NCI-H82 treated with DMSO at 0.1 percent for 48 hours (cell line): ENCODE results near the gene RIPOR3.
"Not testable (repeated sequence)": the region's sequence is repeated elsewhere in the genome, so short reads cannot be mapped to it uniquely, and the experiment has no call there.

Experiments used
- DNase-seq: peaks from one replicate; lab custom pipeline; 2025; ENCODE audit not compliant: unreplicated experiment; lab: John Stamatoyannopoulos, UW

Gene RIPOR3

DNA sequence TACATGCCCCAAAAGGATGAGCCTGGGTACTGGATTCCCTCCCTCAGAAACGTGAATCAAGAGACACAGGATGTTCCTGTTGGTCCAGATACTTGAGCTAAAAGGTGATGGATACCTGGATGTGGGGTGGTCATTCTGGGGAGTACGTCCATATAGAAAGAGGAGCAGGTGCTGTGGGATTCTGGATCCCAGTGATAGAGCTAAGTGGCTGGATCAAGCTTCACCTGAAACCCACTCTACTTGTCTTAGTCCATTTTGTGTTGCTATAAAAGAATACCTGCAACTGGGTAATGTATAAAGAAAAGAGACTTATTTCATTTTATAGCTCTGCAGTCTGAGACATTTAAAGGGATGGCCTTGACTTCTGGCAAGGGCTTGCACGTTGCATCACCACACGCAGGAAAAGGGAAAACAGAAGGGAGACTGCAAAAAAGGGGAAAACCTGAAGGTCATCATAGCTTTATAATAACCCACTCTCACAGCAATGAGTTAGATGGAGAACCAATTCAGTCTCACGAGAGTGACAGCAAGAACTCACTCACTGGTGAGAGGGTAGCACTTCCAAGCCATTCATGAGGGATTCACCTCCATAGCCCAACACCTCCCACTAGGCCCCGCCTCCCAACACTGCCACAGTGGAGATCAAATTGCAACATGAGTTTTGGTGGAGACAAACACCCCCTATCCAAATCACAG is 31.2 kb downstream of the RIPOR3 start:
- DNase-seq, result no peak

DNA sequence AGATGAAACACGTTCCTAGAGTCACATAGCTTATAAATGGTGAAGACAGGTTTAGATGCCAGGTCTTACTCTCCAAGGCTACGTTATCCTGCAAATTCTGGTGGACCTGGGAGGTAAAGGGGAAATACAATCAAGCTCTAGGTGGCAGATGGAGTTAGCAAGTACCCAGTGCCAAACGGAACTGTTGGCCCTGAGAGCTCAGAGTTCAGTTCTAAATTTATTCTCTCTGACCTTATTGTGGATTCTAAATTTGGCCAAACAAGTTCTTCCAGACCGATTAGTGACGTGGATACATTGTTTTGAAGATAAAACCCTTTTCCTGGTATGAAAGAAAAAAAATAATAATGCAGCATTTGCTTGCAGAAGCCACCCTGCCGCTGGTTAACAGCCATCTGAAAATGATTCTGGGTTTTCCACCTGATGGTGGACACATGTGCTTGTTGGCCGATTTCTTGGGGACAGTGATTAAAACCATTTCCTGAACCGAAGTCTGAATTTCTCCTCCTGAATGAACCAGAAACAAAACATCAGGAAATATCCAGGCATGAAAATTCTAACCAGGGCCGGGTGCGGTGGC is 32.5 kb downstream of the RIPOR3 start:
- DNase-seq, result no peak

DNA sequence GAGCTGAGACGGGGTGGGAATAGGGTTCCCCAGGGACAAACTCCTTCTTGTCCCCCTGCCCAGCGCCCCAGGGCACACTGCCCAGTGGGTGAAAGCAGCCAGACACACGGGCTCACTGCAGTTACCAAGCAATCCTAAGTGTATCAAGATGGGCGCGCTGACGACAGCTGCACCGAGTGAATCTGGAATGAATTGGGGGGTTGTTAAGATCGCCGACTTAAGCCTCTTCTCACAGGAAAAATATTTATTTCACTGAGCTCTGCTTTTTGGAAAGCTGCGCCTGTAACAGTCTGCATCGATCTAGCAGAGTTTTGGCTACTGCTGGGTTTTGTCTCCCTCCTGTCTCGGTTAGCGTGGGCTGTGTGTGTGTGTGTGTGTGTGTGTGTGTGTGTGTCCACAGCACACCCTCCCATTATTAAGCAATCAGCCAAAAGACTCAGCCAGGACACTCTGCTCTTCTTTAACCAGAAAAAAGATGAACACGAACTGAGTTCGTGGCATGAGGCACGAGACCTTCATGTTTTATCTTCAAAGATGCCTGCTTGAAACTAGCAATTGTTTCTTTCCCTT is 35.9 kb downstream of the RIPOR3 start:
- DNase-seq, result peak; percentile 10

DNA sequence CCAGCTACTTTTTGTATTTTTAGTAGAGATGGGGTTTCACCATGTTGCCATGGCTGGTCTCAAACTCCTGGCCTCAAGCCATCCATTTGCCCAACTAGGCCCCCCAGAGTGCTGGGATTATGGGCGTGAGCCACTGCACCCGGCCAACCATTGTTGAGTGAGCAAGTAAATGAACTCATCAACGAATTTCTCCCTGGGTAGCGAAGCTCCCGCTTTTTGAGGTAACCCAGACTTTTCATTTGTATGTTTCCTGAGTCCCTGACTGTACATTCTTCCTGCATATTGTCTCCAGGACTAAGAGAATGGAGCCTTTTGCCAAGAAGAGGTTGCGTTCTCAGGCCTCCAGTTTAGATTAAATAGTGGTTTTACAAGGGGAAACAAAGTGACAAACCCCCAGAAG is 36.4 kb downstream of the RIPOR3 start:
- no peak for DNase-seq

DNA sequence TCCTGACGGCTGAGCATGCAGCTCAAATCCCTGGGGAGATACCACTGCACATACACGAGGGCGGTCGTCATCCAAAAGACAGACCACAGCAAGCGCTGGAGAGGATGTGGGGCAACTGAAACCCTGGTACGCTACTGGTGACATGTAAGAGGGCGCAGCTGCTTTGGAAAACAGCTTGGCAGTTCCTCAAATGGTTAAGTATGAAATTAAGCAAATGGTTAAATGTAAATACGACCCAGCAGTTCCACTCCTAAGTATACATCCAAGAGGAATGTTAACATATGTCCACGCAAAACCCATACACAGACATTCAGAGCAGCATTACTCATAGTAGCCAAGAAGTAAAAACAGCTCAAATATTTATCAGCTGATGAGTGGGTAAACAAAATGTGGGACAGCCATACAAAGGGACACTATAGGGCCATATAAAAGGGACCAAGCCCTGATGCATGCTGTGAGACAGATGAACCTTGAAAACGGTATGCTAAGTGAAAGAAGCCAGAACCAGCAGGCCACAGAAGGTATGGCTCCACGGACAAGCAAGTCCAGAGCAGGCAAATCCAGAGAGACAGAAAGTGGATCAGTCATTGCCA is 38.5 kb downstream of the RIPOR3 start:
- DNase-seq, result no peak

DNA sequence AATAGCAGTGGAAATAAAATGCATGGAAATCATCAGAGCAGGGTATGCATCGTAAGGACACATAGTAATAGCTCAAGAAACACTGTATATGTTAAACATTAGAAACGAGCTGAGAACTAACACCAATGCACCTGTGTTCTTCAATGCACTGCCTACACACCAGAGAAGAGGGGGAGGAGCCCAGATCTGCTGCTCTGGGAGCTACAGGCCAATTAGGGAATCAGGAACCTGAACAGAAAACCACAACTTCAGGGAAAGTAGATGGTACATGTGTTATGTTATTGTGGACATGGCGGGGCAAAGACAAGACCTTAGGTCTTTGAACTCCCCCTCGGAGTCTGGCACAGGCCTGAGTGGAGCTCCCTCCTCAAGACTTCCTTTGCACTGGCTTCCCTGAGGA is 39.7 kb downstream of the RIPOR3 start:
- no peak for DNase-seq

DNA sequence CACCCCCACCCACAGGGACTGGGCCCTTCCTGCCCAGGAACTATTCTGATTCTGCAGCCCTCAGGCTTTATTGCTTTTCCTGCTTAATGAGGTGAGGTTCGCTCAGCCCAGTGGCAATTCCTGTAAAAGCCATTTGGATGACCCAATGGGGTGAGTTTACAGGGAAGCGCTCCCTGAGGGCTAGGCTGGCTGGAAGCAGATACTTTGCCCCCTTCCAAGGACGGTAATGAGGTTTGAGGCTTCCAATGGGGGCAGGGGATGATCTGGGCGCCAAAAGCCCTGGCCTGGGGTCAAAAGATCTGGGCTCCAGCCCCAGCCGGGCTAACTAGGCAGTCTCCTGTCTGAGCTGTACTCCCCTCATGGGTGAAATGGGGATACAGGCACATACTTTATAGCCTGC is 41.8 kb downstream of the RIPOR3 start:
- no peak for DNase-seq

DNA sequence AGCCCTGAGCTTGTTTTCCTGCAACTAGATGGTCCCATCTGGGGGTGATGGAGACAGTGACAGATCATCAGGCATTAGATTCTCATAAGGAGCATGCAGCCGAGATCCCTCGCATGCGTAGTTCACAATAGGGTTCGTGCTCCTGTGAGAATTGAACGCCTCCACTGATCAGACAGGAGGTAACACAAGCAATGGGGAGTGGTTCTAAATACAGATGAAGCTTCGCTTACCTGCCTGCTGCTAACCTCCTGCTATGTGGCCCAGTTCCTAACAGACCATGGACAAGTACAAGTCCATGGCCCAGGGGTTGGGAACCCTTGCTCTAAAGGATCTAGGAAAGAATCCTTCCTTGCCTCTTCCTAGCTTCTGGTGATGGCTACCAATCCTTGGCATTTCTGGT is 42.7 kb downstream of the RIPOR3 start:
- no peak for DNase-seq

DNA sequence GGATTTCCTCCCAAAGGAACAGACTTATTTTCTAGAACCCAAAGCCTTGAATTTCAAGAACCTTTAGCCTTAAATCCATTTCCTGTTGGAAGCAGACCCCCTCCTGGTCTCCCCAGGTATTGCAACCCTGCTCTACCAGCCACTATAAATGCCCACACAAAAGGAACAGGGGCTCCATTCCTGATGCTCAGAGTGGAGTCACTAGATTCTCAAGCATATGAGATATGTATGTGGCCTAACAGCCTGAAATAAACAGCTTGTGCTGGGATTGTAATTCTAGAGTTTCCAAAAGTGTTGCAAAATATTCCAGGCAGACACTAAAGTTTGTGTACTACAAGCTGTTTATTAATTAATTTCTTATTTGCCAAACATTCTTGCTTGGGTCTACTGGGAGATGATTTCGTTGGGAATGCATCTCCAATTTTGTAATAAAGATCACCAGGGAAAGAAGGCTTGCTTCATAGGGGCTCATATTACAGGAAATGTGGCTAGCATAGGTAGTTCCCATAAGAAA is 44.8 kb downstream of the RIPOR3 start:
- no peak for DNase-seq

DNA sequence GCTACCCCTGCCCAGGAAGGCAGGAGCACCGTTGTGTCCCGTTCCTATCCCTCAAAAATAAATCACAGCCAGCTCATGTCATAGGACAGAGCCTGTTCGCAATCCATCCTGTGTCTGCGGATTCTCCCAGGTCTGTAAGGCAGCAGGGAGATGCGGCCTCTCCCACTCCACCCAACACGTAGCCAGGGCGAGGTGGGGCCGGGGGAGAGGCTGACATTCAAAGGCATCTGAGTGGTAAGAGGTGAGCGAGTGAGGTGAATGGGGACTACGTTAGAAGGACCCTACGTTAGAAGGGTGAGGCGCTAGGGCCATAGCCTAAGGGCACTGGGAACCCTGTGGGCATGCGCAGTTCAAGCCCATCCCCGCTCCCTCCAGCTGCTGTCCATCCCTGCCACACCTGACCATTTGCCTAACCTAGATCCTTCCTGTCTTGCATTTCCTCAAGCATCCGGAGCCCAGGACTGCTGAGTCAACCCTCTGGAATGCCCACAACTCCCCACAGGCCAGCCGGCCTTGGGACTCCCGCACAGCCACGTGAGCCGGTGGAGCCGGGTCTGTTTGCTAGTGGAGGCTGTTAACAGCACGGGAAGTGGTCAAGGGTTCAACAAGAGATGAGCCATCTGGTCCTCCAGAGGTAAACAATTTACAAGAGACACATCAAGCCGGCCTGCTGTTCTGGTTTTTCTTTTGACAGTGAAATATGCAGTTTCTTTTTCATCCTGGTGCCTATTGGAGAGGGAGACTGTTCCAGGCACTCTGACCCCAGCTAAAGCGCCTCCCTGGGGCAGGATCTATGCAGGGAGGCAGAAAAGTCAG is 45.9 kb downstream of the RIPOR3 start:
- DNase-seq, result peak; percentile 36

DNA sequence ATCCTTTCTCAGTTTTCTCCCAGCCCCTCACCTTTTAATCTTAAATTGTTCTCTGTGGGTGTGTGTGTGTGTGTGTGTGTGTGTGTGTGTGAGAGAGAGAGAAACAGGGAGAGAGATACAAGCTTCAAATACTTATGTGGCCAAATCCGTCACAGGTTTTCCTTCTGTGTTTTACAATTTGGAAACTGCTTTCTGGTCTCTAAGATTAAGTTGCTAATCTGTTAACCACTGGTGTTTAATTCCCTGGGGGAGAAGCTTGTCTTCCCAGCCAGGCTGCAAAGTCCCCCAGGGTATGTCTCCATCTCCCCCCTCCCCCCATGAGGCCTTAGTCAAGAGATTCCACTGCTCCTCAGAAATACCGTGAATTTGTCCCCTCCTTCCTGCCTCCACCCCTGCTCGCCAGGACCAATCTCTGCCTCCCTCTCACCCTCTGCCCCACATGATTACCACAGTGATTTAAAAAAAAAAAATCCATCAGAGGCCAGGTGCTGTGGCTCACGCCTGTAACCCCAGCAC is 49.0 kb downstream of the RIPOR3 start:
- DNase-seq, result peak; percentile 95

DNA sequence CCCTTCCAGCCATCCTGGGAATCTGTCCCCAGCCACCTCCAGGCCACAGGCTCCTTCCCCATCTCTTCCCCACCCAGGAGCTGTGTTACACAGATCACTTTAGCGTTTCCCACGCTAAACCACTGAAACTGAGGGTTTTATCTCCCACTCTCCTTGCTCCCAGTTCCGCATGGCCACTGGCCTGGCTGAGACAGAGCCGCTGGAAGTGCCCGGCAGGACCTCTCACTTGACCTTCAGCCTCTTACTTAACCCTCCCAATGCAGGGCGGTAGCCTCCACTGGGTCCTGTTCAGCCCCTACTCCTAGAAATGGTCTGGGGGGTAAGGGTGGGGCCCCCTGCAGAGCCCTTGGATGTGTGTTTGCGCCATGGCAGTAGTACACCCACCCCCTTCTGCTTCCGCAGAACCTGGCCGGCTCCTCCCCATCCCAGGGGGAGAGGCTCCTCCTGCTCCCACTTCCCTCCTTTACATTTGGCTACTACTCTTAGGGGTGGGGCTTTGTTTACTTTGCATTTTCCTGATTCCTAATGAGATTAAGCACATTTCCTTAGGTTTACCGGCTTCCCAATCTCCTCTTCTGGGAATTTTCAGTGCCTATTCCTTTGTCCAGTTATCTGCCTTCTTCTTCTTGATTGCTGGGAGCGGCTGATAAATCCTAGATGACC is 49.6 kb downstream of the RIPOR3 start:
- peak; percentile 90 for DNase-seq

DNA sequence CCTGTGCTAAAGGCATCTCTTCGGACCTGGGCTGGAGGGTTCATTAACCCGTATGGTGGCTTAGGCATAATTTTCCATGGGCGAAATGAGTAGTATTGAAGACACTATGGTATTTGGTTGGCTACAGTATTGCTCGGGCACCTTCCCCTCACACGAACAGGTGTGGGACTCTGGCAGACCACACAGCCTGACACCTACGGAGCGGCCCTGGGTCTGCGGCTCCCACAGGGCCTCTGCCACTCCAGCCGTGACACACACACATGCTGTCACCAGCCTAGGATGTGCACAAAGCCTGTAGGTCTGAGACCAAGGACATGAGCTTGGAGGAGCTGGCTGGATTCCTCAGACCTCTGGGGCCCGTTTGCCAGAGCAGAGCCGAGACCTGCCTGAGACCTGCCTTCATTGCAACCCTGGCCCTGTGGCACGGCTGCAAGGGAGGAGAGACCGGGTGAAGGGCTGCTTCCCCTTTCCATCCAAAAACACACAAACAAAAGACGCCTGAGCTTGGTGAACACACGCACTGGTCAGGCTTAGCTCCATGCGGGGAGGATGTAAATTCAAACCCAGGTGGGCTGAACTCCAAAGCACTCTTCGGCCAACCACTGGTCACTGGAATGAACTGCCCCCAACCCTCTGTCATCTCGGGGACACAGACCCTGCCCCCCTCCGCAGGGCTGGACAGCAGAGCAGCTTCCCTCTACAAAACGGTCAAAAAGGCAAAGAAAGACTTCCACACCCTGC is 51.2 kb downstream of the RIPOR3 start:
- DNase-seq, result not testable (repeated sequence)

DNA sequence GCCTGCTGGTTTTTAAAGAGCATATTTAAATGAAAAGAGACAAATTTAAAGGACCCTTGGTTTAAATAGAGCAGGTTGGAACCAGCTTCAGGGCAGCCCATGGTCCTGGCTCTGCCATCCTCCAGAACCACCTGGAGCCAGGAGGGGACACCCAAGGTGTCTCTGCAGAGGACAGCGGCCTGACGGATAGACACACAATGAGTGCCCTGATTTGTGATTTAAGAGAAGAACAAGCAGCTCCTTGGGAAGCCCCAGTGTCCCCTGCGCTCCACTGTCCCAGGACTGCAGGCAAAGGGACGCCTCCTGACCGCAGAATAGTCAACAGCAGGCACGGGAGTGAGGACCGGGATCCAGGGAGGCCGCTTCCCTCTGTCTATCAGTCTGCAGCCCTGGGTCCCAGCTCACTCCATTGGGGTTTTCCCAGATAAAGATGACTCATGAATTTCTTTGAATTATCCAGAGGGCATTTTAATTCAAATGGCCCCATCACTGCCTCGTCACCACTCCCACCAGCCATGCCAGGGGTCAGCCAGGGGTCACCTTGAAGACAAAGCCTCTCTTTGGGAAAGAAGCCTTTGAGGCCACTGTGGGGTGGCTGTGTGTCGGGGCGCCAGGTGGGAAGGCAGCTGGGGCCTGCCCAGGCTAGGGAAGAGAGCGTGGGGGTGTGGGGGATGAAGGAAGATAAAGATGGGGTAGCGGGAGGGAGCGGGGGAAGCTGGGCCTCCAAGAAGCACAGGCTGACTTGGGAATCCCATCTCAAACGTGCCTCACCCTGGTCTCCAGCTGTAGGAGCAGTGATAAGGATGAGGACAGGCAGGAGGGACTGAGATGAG is 53.1 kb downstream of the RIPOR3 start:
- DNase-seq, result not testable (repeated sequence)

DNA sequence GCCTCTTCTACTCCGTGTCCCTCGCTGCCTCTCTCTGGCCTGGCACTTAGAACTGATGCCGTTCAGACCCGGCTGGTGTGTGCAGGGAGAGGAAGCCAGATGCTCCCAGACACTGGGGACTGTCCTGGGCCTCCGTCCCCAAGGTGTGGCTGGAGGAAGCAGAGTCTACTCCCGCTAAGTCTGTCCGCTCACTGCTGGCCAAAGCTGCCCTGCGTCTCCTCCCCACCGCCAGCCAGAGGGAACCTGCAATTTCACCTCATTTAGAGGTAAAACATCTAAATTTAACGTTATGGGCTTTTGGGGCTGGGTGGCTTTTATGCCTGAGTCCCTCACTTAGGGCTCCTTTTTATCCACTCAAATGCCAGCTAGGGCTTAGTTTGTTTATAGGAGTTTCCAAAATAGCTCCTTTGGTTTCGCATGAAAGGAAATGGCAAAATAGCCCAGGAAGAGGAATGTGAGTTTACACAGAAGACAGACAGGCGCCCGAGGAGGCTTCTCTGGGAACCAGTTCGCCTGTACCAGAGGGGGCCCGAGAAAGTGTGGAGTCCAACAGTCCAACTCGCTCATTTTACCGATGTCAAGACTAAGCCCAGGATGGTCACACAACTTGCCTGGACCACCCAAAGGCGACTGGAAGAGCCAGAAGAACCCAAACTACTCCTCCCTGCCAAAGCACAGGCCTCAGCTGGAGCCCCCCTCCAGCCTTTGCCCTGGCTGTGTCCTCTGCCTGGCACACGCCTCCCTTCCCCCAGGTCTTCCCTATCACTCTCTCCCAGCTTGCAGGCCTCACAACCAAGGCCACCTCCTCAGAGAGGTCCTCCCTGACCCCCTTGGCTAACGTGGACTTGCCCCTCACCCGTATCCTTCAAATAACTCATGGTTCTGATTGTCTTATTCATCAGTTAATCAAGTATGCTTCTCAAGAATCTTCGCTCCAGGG is 54.5 kb downstream of the RIPOR3 start:
- no peak for DNase-seq

DNA sequence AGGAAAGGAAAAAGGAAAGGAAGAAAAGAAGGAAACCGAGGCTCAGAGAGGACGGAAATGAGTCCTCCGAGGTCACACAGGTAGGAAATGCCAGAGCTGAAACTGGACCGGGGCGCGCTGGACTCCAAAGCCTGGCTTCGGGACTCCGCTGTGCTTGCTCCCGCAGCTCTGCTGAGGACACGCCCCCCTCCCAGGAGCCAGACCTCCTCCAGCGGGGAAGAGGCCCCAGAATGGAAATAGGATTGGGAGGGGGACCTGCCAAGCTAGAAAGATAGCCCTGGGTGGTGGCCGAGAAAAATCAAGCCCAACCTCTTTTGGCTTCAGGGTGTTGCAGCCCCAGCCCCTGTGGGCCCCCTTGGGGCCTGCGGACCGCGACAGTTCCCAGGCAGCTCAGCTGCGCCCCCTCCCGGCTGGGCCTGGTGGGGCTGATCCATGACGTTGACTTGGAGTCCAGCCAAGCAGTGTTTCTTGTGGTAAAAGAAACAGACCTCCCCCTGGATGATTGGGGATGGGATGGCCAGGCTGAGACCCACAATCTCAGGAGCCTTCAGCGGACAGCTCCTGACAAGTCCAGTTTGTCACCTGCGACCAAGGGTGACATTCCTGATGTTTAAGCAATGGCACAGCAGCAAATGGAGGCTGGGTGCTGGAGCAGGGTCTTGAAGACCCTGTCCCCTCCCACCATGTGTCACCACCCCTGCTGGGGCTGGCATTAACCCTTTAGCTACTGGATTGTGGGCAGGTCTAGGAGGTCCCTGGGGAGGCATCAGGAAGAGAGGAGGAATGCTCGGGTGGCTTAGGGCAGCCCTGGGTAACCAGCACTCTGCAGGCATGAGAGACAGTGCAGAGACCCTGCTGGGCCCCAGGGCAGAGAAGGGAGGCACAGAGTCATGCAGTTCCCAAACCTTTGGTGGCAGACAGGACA is 55.4 kb downstream of the RIPOR3 start:
- DNase-seq, result peak; percentile 78
